ENCODE measurements around the gene KCNJ18. TPM values are rescaled to one million over a fixed set of nuclear protein-coding genes. Genes with fewer than 3 reads are reported as not detected.
A peak's percentile ranks its signal among the peaks of the same experiment; 100 is the strongest.
"Not testable (repeated sequence)": the region's sequence is repeated elsewhere in the genome, so short reads cannot be mapped to it uniquely, and the experiment has no call there.

Gene KCNJ18
- total RNA-seq, 4 donors from 2014 or later, result 2.0 to 29.6 (median 17.4) TPM

DNA sequence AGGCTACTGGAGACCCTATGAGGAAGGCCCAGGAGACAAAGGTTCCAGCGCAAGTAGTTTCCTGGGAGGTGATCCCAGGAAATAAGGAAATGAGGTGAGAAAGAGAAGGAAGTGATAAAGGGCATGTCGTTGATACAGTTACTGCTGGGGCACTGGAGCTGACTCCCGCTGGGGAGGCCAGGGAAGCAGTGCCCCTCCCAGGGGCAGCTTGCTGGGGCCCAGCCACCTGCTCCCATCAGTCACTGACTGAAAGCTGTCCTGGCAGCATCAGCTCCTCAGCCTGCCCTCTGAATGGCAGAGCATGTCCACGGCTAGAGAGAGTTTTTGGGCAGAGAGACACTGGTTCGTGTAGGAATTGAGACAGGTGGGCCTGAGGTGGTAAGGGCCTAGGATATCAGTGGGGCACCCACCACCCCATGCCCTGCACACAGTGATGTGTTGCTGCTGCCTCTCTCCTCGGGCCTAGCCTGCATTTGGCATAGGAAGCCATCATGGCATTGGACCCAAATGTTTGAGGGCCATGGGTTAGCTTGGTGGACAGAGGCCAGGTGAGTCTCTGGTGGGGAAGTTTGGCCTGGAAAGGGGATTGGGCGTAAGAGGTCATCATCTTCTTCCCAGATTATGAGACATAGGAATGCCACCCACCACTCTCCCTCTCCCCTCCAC lies 4.7 kb downstream of the KCNJ18 start:
- intact Hi-C loops (cut with DNase I; ENCODE audit: low total_unique reads); DNase-seq (ENCODE audit: low spot score in 2 of 2); H3K4me3 ChIP-seq (ENCODE audit: low read depth, poor library complexity, severe bottlenecking): not testable (repeated sequence)
- 55 to 67% methylated on average over 7 of the region's 7 CpGs for WGBS, 2 donors

DNA sequence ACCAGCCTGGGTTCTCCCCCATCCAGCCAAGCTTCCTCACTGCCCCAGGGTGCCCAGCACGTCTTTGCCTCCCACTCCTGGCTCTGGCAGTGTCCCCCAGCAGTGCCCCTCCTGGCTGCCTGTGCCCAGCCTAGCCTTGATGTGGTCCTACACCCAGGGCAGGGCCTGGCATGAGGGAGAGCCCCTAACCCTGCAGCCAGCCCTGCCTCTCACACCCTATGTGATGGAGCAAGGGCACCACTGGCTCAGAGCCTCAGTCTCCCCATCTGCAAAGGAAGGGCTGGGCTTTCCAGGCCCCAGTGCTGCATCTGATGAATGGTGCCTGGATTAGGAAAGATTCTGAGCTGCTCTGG lies 5.2 kb downstream of the KCNJ18 start:
- H3K4me3 ChIP-seq (ENCODE audit: low read depth, poor library complexity, severe bottlenecking); intact Hi-C loops (cut with DNase I; ENCODE audit: low total_unique reads); DNase-seq (ENCODE audit: low spot score in 2 of 2): not testable (repeated sequence)
- 6 to 25% methylated on average over 1 of the region's 1 CpG for WGBS, 2 donors

DNA sequence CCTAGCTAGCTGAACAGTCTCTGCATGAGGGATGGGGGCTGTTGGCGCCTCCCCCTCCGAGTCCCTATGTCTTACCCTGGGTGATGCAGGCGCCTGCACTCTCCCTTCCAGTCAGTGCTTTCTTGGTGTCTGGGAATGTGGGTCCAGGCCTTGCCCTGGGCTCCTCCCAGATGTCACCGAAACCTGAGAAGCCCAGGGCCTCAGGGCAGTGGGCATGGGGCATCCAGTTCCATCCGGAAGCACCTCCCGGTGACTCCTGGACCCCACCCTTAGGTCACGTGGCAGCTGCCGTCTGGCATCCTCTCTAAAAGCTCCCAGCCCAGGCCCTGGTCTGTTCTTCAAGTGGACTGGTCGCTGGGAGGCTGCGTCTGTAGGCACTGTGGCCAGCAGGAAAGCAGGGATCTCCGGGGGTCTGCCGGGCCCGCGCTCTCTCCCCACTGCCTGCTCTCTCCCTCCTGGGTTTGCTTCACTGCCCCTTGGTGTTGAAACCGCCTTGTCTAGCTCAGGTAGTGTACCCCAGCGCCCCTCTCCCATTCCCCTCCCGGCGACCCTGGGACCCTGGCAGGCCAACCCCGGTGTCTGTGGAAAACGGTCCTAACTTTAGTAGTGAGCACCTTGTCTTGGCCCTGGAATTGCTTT lies 6.2 kb downstream of the KCNJ18 start:
- intact Hi-C loops (cut with DNase I; ENCODE audit: low total_unique reads); DNase-seq (ENCODE audit: low spot score in 2 of 2): not testable (repeated sequence)
- WGBS, 2 donors, result 84 to 85% methylated on average over 13 to 17 of the region's 20 CpGs

DNA sequence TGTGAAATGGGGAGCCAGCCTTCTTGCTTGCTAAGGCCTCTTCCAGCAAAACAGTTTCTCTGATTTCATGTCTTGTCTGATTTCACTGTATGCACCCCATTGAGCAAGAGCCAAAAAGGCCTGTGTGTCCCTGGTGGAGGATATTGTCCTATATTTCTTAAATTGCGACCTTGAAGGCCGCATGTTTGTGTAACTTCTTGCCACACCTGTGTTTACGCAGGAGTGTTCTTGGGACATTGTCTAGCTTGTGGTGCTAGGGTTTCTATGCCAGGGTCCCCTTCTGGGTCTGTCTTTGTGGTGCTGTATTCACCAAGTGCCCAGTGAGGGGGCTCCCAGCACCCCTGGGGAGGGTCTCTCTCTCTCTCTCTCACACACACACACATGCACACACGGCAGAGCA lies 6.8 kb downstream of the KCNJ18 start:
- intact Hi-C loops (cut with DNase I; ENCODE audit: low total_unique reads); H3K4me3 ChIP-seq (ENCODE audit: low read depth, poor library complexity, severe bottlenecking); DNase-seq (ENCODE audit: low spot score in 2 of 2): not testable (repeated sequence)
- 86% methylated on average over 4 of the region's 4 CpGs for WGBS, 2 donors

More for the DNA sequence above, 6.2 kb downstream of the KCNJ18 start:
- H3K4me3 ChIP-seq (ENCODE audit: low read depth, poor library complexity, severe bottlenecking), result not testable (repeated sequence)

DNA sequence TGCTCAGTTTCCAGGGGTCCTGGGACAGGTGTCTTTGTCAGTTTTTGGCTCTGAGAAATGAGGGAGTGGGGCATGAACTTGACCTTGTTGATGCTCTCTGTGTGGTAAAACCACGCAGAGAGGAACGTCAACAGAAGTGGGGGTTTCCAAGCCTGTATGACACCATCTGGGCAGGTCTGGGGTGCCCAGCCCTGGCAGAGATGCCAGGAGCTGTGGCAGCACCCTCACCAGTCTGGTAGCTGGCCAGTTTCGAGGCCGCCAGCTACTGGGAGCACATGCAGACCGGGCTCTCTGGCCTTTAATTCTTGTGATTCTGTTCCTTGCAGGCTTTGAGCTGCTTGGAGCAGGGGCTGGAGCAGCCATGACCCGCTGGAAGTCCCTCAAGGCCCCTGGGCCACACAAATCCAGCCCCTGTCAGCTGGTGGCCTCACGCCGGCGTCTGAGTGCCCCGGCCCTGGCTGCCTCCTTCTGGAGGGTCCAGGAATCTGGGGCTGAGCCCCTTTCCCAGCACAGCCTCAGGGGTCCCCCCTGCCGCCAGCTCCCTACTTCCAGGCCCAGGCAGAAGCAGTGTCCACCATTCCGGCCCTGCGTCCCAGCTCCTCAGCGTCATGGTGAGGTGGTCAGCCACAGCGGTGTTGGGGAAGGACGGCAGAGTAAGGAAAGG lies 7.4 kb downstream of the KCNJ18 start:
- WGBS, 2 donors, result 72 to 76% methylated on average over 5 to 12 of the region's 16 CpGs
- DNase-seq (ENCODE audit: low spot score in 2 of 2); H3K4me3 ChIP-seq (ENCODE audit: low read depth, poor library complexity, severe bottlenecking); intact Hi-C loops (cut with DNase I; ENCODE audit: low total_unique reads): not testable (repeated sequence)

- H3K4me3 ChIP-seq (ENCODE audit: low read depth, poor library complexity, severe bottlenecking); DNase-seq (ENCODE audit: low spot score in 2 of 2); intact Hi-C loops (cut with DNase I; ENCODE audit: low total_unique reads): not testable (repeated sequence)
- WGBS, 2 donors, result 61% methylated on average over 2 of the region's 6 CpGs; no CpG with 5 or more reads in 1 of the 2 donors
These were observed 8.8 kb downstream of the KCNJ18 start for GRCh38 chr17:21701090-21701489.

DNA sequence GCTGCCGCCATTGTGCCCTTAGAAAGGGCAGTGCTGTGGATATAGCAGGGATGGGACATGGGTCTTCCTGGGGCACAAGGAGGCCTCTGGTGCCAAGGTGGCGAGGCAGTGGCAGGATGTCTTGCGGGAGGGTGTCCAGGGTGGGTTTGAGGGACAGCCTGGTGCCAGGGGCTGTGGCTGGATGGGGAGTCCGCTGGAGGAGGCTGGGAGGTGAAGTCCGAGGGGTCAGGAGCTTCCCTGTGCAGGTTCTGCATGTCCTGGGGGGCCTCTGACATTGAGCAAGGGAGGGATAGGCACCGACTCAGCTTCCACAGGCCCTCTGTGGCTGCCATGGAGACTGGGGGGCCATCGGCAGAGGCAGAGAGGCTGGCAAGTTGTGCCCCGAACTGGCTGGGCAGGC lies 9.7 kb downstream of the KCNJ18 start:
- 91 to 93% methylated on average over 8 of the region's 8 CpGs for WGBS, 2 donors
- intact Hi-C loops (cut with DNase I; ENCODE audit: low total_unique reads); H3K4me3 ChIP-seq (ENCODE audit: low read depth, poor library complexity, severe bottlenecking): not testable (repeated sequence)
- peak in 1 of 2 donors; percentile 31 for DNase-seq (ENCODE audit: low spot score in 2 of 2)

DNA sequence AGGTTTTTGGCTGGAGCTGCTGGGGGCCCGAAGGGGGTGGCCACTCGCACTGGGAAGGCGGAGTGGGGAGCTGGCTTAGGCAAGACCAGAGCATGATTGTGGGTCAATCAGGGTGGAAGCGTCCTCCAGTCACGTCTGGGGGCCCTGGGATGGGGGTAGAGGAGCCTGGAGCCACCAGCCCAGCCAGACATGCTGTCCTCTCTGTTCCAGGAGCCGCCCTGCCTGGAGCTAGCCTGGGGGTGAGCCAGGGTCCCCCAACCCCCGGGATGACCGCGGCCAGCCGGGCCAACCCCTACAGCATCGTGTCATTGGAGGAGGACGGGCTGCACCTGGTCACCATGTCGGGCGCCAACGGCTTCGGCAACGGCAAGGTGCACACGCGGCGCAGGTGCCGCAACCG lies 10.2 kb downstream of the KCNJ18 start:
- WGBS, 2 donors, result 70 to 85% methylated on average over 2 to 12 of the region's 22 CpGs
- DNase-seq (ENCODE audit: low spot score in 2 of 2), result peak in 1 of 2 donors; percentile 72
- intact Hi-C loops (cut with DNase I; ENCODE audit: low total_unique reads); H3K4me3 ChIP-seq (ENCODE audit: low read depth, poor library complexity, severe bottlenecking): not testable (repeated sequence)

GRCh38 chr17:21702940-21703640 lies 10.8 kb downstream of the KCNJ18 start:
- intact Hi-C loops (cut with DNase I; ENCODE audit: low total_unique reads); H3K4me3 ChIP-seq (ENCODE audit: low read depth, poor library complexity, severe bottlenecking): not testable (repeated sequence)
- 93 to 96% methylated on average over 15 to 26 of the region's 51 CpGs for whole genome bisulfite sequencing, 2 donors
- peak in 1 of 2 donors; percentile 42 for DNase-seq (ENCODE audit: low spot score in 2 of 2)

DNA sequence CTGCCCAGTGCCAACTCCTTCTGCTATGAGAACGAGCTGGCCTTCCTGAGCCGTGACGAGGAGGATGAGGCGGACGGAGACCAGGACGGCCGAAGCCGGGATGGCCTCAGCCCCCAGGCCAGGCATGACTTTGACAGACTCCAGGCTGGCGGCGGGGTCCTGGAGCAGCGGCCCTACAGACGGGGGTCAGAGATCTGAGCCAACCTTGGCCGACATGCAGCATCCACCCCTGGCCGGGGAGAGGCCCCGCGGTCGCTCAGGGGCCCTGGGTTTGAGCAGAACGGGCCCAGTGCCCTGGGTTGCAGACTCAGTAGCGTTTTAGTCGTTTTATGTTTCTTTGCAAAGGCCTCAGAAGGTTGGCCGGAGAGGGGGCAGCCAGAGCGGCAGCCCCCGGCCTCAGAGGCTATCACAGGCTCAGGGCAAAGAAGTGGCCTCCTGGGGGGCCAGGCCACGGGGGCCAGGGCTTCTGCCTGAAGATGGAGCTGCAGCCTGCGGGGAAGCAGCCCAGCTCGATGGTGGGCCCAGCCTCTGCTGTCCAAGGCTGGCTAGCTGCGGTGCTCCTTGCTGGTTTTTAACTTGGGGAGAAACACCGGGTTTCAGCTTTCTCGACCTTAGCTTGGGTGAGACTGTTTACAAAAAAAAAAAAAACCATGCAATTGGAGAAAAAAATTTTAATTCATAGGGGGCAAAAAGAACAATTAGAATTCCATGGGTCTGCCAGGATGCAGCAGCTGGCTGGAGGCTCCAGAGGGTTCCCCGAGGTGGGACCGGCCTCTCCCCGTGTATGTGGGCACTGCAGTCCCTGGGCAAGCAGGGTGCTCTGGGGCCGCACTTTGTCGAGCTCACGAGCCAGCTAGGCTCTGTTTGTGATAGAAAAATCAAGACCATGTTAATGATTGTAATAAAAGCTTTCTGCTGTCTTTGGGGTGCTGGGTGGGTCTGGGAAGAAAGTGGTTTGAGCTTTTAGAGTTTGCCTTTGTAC lies 11.9 kb downstream of the KCNJ18 start:
- DNase-seq (ENCODE audit: low spot score in 2 of 2), result peak in 1 of 2 donors; percentile 83
- 81 to 91% methylated on average over 22 to 25 of the region's 35 CpGs for WGBS, 2 donors
- H3K4me3 ChIP-seq (ENCODE audit: low read depth, poor library complexity, severe bottlenecking); intact Hi-C loops (cut with DNase I; ENCODE audit: low total_unique reads): not testable (repeated sequence)
